ENCODE results near the gene NCK1.

- TF ChIP-seq CTCF (conservative IDR thresholded peaks at IDR 0.05 in 1 of 2, IDR thresholded peaks at IDR 0.05 in 1 of 2; ENCODE audit: low read depth in 1 of 2, low read length in 2 of 2) (no peak), EZH2 (IDR thresholded peaks at IDR 0.05; ENCODE audit: low read length, missing control alignments) (no peak)
Measured at GRCh38 chr3:136856665-136857064, 5.3 kb upstream of the NCK1 start.

All from fibroblast of lung (primary cell).